ENCODE results near the gene UTP14A.
A peak's percentile ranks its signal among the peaks of the same experiment; 100 is the strongest.
"Not testable (repeated sequence)": the region's sequence is repeated elsewhere in the genome, so short reads cannot be mapped to it uniquely, and the experiment has no call there.

UTP14A gene

GRCh38 chrX:129905787-129906580, at the start of gene UTP14A:
TSS of gene UTP14A (plus strand) at chrX:129906164. CDS start at chrX:129906211, 47 bp downstream.
- DNase-seq: peak; percentile 71 to 88

GRCh38 chrX:129859134-129859533, 46.8 kb upstream of the UTP14A start:
- DNase-seq: not testable (repeated sequence)

GRCh38 chrX:129866321-129866720, 39.6 kb upstream of the UTP14A start:
- not testable (repeated sequence) for DNase-seq

GRCh38 chrX:129872524-129872923, 33.4 kb upstream of the UTP14A start:
- no peak for DNase-seq

GRCh38 chrX:129875669-129876068, 30.3 kb upstream of the UTP14A start:
- DNase-seq: no peak

GRCh38 chrX:129876771-129877305, 29.1 kb upstream of the UTP14A start:
- DNase-seq: peak in 1 of 2 experiments; percentile 7

- no peak for DNase-seq
These were observed 28.6 kb upstream of the UTP14A start for GRCh38 chrX:129877401-129877800.

GRCh38 chrX:129900054-129900453, 5.9 kb upstream of the UTP14A start:
- DNase-seq: no peak

- DNase-seq: no peak
These were observed 2.7 kb downstream of the UTP14A start for GRCh38 chrX:129908636-129909035.

GRCh38 chrX:129925305-129926092, 19.5 kb downstream of the UTP14A start:
- DNase-seq: peak; percentile 21 to 32

GRCh38 chrX:129930941-129931410, 25.0 kb downstream of the UTP14A start:
- DNase-seq: no peak

GRCh38 chrX:129931411-129932015, 25.5 kb downstream of the UTP14A start:
- peak; percentile 55 to 62 for DNase-seq

- peak; percentile 67 to 72 for DNase-seq
These were observed 26.3 kb downstream of the UTP14A start for GRCh38 chrX:129932016-129932820.

GRCh38 chrX:129932821-129933321, 26.9 kb downstream of the UTP14A start:
- DNase-seq: no peak

GRCh38 chrX:129933700-129934099, 27.7 kb downstream of the UTP14A start:
- no peak for DNase-seq

- no peak for DNase-seq
These were observed 28.5 kb downstream of the UTP14A start for GRCh38 chrX:129934461-129934860.

GRCh38 chrX:129934952-129935351, 29.0 kb downstream of the UTP14A start:
- no peak for DNase-seq

- DNase-seq: no peak
These were observed 32.1 kb downstream of the UTP14A start for GRCh38 chrX:129938081-129938480.

- DNase-seq: no peak
These were observed 34.0 kb downstream of the UTP14A start for GRCh38 chrX:129939986-129940385.

- DNase-seq: no peak
These were observed 34.8 kb downstream of the UTP14A start for GRCh38 chrX:129940721-129941120.

GRCh38 chrX:129945131-129945530, 39.2 kb downstream of the UTP14A start:
- DNase-seq: no peak

- DNase-seq: no peak
These were observed 47.3 kb downstream of the UTP14A start for GRCh38 chrX:129953334-129953648.

Data from NCI-H2081 (cell line).